Bronchial epithelial cell (primary cell): ENCODE measurements around the gene ENTPD3. TPM values are rescaled to one million over a fixed set of nuclear protein-coding genes. Genes with fewer than 3 reads are reported as not detected.
A peak's percentile ranks its signal among the peaks of the same experiment; 100 is the strongest.

Experiments used
- DNase-seq: peaks from one replicate; pipeline ENCODE4 v3.0.0-alpha.2; 2010; ENCODE audit warnings: low read depth
- FAIRE-seq: peaks from 2 replicates; lab custom pipeline; 2011; peaks lifted over from hg19 to GRCh38; lab: Jason Lieb, UNC
- H3K27me3 ChIP-seq: 2 replicates; pipeline ENCODE4 v1.5.1; 2011; ENCODE audit warnings: low read length; ENCODE audit not compliant: control insufficient read depth, insufficient read depth
- H3K36me3 ChIP-seq: 2 replicates; pipeline ENCODE4 v1.5.1; 2011; ENCODE audit warnings: low read length; ENCODE audit not compliant: control insufficient read depth, insufficient read depth
- H3K4me3 ChIP-seq: 2 replicates; pipeline ENCODE4 v1.5.1; 2011; ENCODE audit warnings: mild to moderate bottlenecking, low read depth, low read length, control low read depth
- total RNA-seq: library from RNA; depleted of rRNA; stranded (reverse); fragments of >200 nt; gene quantifications from 2 replicates; pipeline ENCODE4 v1.2.1, GENCODE V29; 2014
- TF ChIP-seq, protein P1 (sequence below): IDR thresholded peaks from 2 replicates; pipeline ENCODE4 v1.5.1; 2011; ENCODE audit warnings: mild to moderate bottlenecking, moderate library complexity, low read length, control low read depth, inconsistent platforms; ENCODE audit not compliant: insufficient read depth, severe bottlenecking

ENTPD3 gene
- total RNA-seq, 1 donor from 2014 or later: 8.4 TPM

DNA sequence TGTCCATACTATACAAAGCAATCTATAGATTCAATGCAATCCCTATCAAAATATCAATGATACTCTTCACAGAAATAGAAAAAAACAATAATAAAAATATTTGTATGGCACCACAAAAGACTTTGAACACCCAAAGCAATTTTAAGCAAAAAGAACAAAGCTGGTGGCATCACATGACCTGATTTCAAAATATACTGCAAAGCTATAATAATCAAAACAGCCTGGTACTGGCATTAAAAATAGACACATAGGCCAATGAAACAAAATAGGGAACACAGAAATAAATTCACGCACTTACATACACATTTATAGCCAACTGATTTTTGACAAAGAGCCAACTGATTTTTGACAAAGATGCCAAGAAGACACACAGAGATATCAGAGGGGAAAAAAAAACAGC, 9.2 kb upstream of the ENTPD3 start:
- FAIRE-seq: no peak

DNA sequence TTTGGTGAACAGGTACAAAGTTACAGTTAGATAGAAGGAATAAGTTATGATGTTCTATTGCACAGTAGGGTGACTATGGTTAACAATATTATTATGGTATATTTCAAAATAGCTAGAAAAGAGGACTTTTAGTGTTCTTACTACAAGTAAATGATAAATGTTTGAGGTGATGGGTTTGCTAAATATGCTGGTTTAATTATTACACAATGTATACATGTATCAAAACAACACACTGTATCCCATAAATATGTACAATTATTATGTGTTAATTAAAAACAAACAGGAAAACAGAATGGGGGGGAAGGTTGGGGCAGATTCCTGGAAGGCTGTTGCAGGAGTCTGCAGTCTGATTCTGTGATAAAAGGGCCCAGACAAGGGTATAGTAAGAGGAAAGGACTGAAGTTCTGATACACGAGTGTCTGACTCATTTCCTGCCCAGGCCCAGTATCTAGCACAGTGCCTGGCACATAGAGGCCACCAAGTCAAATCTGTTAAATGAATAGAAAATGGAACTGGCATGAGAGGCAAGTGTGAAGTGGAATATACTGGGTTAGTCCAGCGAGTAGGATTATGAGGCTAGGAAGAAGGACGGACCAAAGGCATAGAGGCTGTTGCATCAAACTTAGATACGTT, 7.2 kb upstream of the ENTPD3 start:
- no peak for FAIRE-seq

More for the DNA sequence above, 9.2 kb upstream of the ENTPD3 start:
- no peak for DNase-seq
- H3K27me3 ChIP-seq: no peaks in the 10 kb centered on the region
- H3K4me3 ChIP-seq: no peak overlapping the region
- H3K36me3 ChIP-seq: no peaks in the 10 kb centered on the region
- TF ChIP-seq, protein P1, sequence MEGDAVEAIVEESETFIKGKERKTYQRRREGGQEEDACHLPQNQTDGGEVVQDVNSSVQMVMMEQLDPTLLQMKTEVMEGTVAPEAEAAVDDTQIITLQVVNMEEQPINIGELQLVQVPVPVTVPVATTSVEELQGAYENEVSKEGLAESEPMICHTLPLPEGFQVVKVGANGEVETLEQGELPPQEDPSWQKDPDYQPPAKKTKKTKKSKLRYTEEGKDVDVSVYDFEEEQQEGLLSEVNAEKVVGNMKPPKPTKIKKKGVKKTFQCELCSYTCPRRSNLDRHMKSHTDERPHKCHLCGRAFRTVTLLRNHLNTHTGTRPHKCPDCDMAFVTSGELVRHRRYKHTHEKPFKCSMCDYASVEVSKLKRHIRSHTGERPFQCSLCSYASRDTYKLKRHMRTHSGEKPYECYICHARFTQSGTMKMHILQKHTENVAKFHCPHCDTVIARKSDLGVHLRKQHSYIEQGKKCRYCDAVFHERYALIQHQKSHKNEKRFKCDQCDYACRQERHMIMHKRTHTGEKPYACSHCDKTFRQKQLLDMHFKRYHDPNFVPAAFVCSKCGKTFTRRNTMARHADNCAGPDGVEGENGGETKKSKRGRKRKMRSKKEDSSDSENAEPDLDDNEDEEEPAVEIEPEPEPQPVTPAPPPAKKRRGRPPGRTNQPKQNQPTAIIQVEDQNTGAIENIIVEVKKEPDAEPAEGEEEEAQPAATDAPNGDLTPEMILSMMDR: no peak

DNA sequence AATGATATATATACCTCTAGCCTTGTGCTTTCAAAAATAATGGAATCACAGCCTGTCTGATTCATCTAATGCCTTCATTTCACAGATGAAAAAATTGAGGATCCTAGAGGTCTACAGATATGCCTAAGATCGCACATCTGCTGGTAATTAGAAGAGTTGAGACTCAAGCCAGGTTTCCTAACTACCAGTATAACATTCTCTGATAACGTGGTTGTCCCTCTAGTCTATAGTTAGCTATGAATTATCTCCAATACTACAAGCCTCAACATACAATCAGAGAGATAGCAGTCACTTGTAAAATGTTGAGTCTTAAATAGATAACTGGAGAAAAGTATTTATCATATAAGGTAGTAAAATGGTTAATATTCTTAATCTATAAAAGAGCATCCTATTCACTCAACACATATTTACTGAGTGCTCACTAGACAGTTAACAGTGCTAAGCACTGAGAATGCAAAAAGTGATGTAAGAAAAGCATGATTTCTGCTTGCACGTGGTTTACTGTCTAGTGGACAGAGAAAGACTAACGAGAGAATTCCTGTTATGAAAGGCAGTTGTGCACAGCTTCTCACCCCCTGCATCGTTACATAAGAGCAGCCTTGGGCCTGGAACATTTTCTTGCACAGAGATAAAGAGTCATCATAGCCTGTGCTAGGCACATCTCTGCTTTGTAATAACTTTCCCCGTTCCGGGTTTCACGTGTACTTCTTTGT, 4.9 kb upstream of the ENTPD3 start:
- FAIRE-seq (no peak), DNase-seq (no peak)
- Histone ChIP-seq H3K27me3 (no peaks in the 10 kb centered on the region), H3K4me3 (no peak overlapping the region), H3K36me3 (no peaks in the 10 kb centered on the region)
- TF ChIP-seq, protein P1: no peak

More for the DNA sequence above, 7.2 kb upstream of the ENTPD3 start:
- H3K4me3 ChIP-seq: no peak overlapping the region
- no peaks in the 10 kb centered on the region for H3K27me3 ChIP-seq
- TF ChIP-seq, protein P1: no peak
- DNase-seq: no peak
- no peaks in the 10 kb centered on the region for H3K36me3 ChIP-seq

DNA sequence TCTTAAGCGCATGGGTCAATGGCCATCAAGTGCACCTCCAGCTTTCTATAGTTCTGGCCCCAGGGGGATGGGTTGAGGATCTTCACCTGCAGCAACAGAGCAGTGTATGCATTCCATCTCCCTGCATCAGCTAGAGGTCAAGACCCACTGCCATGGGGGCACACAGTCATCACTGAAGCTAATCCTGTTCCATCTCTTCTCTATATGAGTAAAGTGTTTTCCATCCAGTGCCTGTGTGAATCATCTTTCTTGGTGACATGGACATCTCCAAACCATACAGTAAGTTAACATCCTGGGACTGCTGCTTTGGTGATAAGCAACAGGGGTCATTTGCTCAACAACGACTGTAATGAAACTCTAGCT, 4.4 kb upstream of the ENTPD3 start:
- TF ChIP-seq, protein P1: no peak
- FAIRE-seq: peak; percentile 52

DNA sequence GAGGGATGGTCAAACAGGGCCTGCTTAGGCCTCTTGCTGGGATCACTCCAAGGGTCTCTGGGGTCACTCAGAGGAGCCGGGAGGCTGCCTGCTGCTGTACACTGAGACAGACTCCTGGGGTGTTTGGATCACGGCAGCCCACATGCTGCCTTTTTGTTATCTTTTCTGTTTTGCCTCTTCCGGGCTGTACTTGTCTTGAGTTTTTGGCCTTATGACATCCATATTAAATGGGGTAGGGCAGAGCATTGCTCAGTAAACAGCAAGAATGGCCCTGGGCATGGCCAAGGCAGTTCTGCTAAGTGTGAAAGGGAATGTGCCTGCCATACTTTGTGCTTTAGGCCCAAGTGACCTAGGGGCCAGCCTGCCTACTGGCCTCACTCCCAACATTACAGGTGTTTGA, 771 bp upstream of the ENTPD3 start:
- Histone ChIP-seq H3K27me3 (no peaks in the 10 kb centered on the region), H3K4me3 (no peak overlapping the region), H3K36me3 (no peaks in the 10 kb centered on the region)
- TF ChIP-seq, protein P1: no peak
- no peak for DNase-seq
- FAIRE-seq: no peak

More for the DNA sequence above, 4.4 kb upstream of the ENTPD3 start:
- H3K4me3 ChIP-seq: no peak overlapping the region
- H3K36me3 ChIP-seq: no peaks in the 10 kb centered on the region
- no peaks in the 10 kb centered on the region for H3K27me3 ChIP-seq
- DNase-seq: peak; percentile 20
